T1000 (cell line): ENCODE measurements around the gene HERPUD2.
"Not testable (repeated sequence)": the region's sequence is repeated elsewhere in the genome, so short reads cannot be mapped to it uniquely, and the experiment has no call there.

Experiments used
- DNase-seq: peaks from one replicate; lab custom pipeline; 2025; ENCODE audit warnings: mixed read lengths; lab: John Stamatoyannopoulos, UW

Gene HERPUD2

DNA sequence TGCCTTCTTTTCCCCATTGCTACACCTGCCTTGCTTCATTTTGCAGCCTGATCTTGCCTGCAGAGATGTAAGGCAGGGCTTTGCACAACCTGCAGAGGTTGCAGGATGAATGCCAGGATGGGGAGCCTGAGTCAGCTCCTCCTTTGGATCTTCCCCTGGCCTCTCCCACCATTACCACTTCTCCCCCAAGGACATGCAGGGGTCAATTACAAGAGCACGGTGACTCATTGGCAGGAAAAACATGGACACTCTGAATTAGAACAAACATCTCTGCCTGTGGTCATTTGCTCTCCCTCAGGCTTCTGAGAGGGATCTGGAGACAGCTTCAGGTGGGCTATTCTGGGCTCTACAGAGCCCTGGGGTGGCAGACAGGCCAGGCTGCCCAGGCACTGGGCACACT lies 89.2 kb downstream of the HERPUD2 start:
- DNase-seq: peak; percentile 32

DNA sequence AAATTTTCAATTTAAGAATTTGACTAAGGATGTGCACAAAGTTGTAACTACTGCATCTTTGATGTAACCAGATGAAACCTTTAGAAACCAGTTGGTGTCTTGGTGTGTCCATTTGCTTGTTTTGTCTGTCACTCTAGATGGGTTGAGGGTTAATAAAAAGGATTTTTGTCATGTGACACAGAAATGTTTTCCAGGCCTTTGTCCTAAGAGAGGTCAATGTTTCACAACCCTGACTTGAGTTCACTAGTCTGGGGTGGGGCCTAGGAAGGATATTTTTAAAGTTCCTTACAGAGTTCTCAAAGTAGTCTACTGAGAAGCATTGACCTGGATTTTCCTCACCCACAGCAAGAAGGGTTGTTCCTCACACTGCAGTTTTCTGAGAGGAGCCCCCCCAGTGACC lies 90.3 kb downstream of the HERPUD2 start:
- no peak for DNase-seq

DNA sequence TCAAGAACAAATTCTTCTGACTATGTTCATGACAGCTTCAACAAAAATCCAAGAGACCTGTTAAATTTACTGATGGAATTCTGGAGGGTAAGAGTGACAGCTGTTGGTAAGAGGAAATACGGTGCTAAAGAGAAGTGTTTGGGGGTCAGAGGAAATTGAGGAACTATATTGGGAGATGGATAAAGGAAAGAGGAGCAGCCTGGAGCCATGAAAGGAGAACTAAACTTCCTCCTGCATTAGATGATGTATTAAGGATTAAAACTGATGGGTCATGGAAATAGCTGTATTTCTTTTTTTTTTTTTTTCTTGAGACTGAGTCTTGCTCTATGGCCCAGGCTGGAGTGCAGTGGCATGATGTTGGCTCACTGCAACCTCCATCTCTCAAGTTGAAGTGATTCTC lies 95.3 kb downstream of the HERPUD2 start:
- DNase-seq: no peak

DNA sequence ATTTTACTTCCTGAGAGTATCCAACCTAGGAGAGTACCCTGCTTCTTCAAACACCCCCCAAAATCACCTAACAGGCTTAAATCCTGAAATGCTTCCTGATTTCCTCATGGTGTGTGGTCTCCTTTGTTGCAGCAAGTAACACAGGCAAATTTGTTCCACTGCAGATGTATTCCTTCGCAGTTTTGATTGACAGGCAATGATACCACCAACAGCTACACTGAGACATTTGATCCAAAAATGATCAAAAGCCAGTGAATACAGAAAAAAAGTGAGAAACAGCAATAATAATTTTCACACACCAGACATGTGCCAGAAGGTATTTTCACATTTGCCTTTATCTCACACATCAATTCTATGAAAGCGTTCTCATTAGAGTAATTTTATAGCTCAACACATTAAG lies 95.9 kb downstream of the HERPUD2 start:
- DNase-seq: no peak

DNA sequence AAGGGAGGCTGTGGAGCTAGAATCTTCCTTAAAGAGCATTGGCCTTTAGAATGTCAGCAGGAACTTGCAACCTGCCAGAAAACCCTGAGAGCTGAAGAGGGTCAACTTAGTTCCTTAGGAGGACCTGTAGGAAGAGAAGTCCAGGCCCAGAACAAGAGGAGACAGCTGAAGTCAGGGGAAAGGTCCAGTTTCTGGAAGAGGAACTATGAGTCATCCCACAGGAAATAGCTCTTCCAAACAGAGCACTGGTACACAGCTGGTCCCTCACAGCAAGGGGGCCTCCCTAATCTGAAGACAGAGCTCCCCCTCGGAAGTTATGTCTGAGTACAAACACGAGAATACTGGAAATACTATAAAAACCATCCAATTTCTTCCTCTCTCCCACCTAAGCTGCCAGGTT lies 98.9 kb downstream of the HERPUD2 start:
- no peak for DNase-seq

DNA sequence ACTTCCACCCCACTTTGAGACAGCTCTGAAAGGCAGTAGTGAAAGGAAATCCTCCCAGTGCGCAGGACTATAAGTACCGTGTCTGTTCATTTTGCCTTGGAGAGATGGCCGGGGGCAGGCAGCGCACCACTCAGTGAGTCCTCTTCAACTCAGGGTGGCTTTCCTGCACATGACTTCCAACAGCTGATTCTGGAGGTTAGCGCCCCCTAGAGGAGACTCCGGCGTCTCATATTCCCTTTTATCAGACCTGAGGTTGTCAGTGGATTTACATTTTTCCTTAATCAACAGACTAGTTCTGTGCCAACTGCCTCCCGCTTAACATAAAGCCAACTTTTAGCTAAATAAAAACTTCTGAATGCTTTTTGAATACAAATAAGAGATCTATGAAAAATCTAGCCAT lies 101.0 kb downstream of the HERPUD2 start:
- no peak for DNase-seq

DNA sequence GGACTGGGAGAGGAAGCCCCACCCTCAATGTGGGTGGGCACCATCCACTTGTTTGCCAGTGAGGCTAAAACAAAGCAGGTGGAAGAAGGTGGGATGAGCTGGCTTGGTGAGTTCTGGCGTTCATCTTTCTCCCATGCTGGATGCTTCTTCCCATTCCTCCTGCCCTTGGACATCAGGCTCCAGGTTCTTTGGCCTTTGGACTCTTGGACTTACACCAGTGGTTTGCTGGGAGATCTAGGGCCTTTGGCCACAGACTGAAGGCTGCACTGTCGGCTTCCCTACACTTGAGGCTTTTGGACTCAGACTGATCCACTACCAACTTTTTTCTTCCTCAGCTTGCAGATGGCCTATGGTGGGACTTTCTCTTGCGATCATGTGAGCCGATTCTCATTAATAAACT lies 106.3 kb downstream of the HERPUD2 start:
- no peak for DNase-seq

DNA sequence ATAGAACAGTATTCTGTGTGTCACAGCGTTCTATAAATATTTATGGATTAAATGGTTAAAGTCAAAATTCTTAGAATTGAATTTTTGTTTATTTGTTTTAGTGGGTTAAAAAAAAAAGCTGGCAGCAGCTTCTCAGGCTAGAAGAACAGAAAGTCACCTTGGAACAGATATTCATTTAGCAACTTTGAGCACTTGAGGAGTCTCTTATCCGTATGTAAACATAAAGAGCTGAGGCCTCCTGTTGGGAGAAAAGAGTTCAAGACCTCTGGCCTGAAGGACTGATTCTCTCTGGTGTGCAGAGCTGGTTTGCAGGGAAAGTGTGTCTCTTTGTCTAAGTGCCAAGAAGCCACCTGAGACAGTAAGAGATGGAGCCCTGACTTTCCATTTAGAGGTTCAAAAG lies 109.9 kb downstream of the HERPUD2 start:
- no peak for DNase-seq

DNA sequence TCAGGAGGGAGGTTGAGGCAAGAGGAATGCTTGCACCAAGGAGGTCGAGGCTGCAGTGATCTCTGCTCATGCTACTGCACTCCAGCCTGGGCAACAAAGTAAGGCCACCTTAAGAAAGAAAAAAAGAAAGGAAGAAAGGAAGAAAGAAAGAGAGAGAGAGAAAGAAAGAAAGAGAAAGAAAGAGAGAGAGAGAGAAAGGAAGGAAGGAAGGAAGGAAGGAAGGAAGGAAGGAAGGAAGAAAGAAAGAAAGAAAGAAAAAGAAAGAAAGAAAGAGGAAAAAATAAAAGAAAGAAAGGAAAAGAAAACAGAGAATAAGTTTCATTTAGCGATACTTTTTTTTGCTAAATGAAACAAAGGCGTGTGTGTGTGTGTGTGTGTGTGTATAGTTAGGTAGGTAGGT lies 110.4 kb downstream of the HERPUD2 start:
- not testable (repeated sequence) for DNase-seq
